Measurements from ENCODE around the gene KLRD1.
"Not testable (repeated sequence)": the region's sequence is repeated elsewhere in the genome, so short reads cannot be mapped to it uniquely, and the experiment has no call there.

Gene KLRD1

GRCh38 chr12:10369557-10370415 is 62.1 kb downstream of the KLRD1 start:
- DNase-seq (ENCODE audit: low spot score) = no peak

- DNase-seq (ENCODE audit: low spot score) = not testable (repeated sequence)
These were observed 64.3 kb downstream of the KLRD1 start for GRCh38 chr12:10371893-10372535.

GRCh38 chr12:10372559-10372958 is 64.9 kb downstream of the KLRD1 start:
- no peak for DNase-seq (ENCODE audit: low spot score)

GRCh38 chr12:10374624-10375018 is 67.0 kb downstream of the KLRD1 start:
- no peak for DNase-seq (ENCODE audit: low spot score)

- DNase-seq (ENCODE audit: low spot score) = not testable (repeated sequence)
These were observed 71.1 kb downstream of the KLRD1 start for GRCh38 chr12:10378737-10379136.

Measured in D341Med (cell line).